Activated CD4-positive, alpha-beta T cell treated with anti-CD3 and anti-CD28 coated beads for 24 hours (primary cell): Measurements from ENCODE around the gene PHOX2A.
"Not testable (repeated sequence)": the region's sequence is repeated elsewhere in the genome, so short reads cannot be mapped to it uniquely, and the experiment has no call there.

Source experiments
- DNase-seq, 2 donors: peaks; one replicate each; pipeline ENCODE4 v3.0.0-alpha.2; 2020; ENCODE audit warnings: low read depth in 2 of 2

The PHOX2A gene

DNA sequence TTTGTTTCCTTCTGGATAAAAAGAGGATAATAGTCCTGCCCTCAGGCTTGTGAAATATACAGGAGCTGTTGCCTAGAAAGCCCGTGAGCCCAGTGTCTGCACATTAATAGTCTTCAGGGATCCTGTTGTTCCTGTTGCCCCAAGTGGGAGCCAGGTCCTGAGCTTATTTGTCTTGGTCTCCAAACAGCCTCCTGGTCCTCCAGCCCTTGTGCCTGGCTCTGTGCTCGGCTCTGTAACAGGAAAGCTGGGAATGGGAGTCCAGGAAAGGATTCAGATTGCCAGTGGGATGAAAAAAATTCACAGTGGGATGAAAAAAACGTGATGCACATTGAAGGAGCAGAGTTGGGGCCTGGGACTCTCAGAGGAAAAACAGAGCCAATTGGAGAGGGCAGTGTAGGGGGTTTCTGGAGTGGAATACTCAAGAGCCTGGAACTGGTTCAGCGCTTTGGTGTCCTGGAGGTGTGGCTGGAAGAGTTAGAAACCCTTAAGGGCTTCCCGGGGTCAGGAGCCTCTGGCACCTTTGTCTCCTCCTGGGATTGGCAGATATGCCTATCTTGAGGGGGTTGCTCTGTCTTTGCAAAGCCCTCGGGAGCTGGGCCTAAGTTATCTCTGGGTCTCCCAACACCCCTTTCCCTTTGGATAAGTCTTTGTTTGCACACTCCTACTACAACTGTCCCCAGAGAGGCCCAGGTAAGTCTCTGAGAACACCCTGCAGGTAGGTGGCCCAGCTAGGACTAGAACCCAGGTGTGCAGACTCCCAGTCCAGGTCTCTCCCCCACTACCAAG, 21.7 kb downstream of the PHOX2A start:
- no peak for DNase-seq

DNA sequence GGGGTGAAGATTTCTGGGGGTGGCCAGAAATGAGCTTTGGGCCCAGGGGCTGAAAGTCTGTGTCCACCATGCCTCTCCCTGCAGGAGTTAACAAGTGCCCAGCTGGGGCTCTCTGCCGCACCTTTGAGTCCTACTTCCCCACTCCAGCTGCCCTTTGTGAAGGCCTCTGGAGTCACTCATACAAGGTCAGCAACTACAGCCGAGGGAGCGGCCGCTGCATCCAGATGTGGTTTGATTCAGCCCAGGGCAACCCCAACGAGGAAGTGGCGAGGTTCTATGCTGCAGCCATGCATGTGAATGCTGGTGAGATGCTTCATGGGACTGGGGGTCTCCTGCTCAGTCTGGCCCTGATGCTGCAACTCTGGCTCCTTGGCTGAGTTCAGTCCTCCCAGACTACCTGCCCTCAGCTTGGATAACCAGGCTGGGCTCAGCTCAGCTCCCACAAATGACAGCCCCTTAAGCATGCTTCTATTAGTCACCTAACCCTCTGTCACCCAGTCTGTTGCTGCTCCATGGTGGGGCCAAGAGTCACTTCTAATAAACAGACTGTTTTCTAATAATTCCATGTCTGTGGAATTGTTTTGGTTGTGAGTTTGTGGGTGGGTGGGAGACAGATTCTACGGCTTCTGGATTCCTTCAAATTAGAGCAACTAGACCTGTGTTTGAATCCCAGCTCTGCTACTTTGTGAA, 22.4 kb downstream of the PHOX2A start:
- no peak for DNase-seq

DNA sequence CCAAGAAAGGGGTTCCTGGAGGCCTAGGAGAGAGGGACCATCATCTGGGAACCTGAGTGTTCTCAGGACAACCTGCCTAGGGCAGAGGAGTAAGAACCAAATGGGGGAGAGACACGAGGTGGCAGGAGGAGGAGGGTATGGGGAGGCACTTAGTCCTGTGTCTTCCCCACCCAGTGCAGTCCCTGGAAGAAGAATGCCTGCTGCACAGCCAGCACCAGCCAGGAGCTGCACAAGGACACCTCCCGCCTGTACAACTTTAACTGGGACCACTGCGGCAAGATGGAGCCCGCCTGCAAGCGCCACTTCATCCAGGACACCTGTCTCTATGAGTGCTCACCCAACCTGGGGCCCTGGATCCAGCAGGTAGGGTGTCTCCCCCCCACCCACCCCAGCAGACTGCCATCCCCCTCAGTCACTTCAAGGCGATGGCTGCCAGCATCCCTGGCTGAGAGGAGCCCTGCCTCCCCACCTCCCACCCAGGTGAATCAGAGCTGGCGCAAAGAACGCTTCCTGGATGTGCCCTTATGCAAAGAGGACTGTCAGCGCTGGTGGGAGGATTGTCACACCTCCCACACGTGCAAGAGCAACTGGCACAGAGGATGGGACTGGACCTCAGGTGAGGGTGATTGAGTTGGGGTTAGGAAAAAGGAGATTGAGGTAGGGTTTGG, 23.1 kb downstream of the PHOX2A start:
- DNase-seq: no peak

DNA sequence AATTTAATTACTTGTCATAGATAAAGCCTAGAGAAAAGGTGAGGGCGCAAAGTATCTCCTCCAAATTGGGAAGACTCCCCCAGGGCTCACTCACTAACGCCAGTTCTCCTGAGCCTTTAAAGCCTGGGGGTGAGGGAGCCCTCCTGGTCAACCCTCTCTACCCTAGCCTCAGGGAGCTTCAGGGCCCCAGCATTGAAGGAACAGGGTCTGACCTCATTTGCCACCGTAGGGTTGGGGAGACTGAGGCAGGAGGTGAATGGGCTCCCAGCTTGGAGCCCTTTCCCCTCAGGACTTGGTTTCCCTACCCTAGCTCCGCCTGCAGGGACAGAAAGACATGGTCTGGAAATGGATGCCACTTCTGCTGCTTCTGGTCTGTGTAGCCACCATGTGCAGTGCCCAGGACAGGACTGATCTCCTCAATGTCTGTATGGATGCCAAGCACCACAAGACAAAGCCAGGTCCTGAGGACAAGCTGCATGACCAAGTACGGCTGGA, 25.7 kb downstream of the PHOX2A start:
- no peak for DNase-seq

DNA sequence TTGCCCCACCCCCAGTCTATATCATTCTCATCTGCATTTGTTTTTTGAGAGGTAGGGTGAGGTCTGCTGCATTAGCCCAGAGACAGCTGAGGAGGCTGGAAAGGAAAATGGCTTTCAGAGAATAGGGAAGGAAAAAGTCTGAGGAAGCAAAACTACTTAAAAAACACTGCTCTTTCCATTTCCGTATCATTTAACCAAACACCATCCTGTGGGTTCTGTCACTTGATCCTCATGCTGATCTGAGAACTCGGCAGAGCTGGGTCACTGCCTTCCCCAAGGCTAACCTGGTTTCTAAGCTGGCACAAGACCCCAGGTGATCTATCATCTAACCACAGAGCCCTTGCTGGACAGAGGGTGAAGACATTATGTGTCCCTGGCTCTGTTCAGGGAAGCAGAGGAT, 26.1 kb downstream of the PHOX2A start:
- no peak for DNase-seq

DNA sequence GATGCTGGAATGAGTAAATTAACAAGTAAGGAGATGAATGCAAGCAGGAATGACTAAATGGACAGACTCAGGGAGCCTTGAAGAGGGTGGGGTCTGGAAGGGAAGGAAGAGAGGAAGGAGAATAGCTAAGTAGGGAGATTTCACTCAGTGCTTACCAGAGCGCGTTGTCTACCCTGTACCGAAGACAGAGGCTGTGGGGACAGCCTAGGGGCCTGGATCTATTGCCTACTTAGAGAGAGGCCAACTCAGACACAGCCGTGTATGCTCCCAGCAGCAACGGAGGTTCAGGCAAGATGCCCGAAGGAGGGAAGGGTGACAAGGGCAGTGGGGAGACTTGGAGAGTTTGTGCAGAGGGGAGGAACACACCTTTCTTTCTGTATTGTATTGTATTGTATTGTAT, 27.3 kb downstream of the PHOX2A start, which contains the start of gene FOLR2:
Gene FOLR2 (plus strand): TSS at position 157 of the 400 bp plus-strand sequence. CDS start 1,791 bp downstream, outside the sequence.
- DNase-seq: no peak

DNA sequence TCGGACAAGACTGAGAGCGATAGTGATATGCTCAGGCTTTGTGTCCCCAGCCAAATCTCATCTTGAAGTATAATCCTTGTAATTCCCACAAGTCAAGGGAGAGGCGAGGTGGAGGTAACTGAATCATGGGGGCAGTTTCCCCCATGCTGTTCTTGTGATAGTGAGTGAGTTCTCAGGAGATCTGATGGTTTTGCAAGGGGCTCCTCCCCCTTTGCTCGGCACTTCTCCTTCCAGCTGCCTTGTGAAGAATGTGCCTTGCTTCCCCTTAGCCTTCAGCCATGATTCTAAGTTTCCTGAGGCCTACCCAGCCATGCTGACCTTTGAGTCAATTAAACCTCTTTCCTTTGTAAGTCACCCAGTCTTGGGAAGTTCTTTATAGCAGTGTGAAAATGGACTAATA, 34.9 kb downstream of the PHOX2A start:
- DNase-seq: no peak

DNA sequence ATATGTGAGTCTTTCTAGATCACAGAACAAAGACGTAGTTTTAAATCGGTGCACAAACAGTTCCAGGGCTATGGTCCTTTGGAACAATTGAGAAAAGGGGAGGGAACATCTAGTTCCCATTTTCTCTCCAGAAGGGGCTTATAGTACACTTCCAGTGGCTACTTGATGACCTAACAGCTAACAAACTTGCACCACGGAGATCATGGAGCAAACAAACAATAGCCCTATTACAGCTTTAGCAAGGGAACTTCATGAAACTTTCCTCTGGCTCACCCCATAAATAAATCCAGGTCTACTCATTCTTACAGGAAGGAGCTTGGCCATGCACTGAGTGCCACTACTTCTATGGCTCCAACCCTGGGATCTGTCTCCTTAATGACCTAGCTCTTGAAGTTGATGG, 35.7 kb downstream of the PHOX2A start:
- DNase-seq: no peak

DNA sequence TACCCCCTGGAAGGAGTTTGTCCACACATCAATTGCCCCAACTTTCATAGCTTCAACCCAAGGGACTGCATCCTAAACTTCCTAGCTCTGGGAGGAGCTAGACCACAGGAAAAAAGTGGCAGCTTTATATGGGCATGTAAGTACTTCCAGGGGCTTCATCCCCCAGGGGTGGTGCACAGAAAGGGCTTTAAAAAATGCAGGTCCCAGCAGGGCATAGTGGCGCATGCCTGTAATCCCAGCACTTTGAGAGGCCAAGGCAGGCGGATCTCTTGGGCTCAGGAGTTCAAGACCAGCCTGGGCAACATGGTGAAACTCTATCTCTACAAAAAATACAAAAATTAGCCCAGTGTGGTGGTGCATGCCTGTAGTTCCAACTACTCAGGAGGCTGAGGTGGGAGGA, 37.2 kb downstream of the PHOX2A start:
- not testable (repeated sequence) for DNase-seq

DNA sequence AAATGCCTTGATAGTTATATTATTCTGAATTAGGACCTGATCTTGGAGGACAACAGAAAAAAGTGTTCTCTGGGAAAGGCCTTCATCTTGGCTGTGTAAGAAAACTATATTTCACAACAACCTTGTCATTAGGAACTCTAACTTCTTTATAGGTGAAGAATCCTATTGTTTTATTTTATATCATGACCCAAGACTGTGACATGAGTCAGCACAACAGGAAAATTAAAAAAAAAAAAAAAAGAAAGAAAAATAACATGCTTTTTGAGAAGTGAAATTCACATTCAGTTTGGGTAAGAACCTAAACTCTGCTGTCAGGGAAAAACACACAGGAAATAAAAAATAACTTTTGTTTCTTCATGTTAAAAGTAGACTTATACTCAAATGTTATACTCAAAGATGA, 39.1 kb downstream of the PHOX2A start:
- no peak for DNase-seq

DNA sequence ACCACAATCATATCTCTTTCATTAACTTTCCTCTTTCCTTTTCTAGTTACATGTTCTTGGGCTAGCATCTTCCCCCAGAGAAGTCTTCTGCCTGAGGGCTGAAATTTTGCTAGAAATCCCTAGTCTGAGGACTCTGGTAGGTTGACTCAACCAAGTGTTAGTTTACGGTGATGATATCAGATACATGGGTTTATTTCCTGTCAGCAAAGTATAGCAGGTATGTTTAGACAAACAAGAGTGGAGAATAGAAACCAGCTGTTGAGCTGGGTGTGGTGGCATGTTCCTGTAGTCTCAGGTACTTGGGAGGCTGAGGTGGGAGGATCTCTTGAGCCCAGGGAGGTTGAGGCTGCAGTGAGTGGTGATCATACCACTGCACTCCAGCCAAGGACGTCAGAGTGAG, 40.8 kb downstream of the PHOX2A start:
- DNase-seq: no peak

DNA sequence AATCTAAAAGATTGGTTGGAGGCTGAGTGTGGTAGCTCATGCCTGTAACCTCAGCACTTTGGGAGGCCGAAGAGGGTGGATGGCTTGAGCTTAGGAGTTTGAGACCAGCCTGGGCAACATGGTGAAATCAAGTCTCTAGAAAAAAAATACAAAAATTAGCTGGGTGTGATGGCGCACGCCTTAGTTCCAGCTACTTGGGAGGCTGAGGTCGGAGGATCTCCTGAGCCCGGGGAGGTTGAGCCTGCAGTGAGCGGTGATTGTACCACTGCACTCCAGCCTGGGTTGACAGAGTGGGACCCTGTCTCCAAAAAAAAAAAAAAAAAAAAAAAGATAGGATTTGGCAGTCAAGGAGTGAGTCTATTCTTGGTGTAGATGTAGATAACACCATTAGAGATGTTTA, 41.4 kb downstream of the PHOX2A start:
- no peak for DNase-seq

DNA sequence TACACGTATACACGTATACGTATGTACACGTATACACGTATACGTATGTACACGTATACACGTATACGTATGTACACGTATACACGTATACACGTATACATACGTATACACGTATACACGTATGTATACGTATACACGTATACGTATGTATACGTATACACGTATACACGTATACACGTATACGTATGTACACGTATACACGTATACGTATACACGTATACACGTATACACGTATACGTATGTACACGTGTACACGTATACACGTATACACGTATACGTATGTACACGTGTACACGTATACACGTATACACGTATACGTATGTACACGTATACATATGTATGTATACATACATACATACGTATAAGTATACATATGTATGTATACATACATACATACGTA, 42.5 kb downstream of the PHOX2A start:
- not testable (repeated sequence) for DNase-seq

DNA sequence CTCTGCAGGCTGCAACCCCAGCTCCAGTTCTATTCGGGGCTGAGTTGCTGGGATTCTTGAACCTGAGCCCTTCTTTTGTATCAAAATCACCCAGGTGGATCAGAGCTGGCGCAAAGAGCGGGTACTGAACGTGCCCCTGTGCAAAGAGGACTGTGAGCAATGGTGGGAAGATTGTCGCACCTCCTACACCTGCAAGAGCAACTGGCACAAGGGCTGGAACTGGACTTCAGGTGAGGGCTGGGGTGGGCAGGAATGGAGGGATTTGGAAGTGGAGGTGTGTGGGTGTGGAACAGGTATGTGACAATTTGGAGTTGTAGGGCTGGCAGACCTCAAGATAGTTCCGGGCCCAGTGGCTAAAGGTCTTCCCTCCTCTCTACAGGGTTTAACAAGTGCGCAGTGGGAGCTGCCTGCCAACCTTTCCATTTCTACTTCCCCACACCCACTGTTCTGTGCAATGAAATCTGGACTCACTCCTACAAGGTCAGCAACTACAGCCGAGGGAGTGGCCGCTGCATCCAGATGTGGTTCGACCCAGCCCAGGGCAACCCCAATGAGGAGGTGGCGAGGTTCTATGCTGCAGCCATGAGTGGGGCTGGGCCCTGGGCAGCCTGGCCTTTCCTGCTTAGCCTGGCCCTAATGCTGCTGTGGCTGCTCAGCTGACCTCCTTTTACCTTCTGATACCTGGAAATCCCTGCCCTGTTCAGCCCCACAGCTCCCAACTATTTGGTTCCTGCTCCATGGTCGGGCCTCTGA, 48.3 kb downstream of the PHOX2A start:
- no peak for DNase-seq

DNA sequence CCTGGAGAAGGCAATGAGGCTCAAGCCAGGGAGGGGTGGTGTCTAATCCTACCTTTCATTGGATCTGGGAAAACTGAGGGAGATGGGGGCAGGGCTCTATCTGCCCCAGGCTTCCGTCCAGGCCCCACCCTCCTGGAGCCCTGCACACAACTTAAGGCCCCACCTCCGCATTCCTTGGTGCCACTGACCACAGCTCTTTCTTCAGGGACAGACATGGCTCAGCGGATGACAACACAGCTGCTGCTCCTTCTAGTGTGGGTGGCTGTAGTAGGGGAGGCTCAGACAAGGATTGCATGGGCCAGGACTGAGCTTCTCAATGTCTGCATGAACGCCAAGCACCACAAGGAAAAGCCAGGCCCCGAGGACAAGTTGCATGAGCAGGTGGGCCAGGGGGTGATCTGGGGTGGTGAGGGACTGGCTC, 52.0 kb downstream of the PHOX2A start, which contains the start of gene FOLR1:
Gene FOLR1 (plus strand): TSS at position 180 of the 421 bp plus-strand sequence. CDS start 34 bp downstream, at position 214.
- DNase-seq: no peak

DNA sequence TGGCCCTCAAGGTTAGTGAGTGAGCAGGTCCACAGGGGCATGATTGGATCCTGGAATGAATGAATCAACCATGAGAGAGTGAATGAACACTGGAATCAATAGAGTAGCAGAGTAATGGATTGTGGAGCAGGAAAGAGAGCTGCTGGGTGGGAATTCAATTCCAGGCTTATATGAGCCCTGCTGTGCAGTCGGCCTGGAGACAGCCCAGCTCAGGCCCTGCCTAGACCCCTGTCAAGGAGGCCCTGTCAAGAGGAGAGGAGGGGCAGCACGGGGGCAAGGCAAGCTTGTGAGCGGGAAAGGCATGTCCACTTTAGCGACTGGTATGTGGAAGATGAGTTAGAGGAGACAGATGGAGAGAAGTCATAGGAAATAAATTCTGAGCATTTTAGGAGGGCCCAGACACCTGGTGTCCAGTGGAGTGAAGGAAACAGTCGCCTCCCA, 53.3 kb downstream of the PHOX2A start:
- DNase-seq: no peak

DNA sequence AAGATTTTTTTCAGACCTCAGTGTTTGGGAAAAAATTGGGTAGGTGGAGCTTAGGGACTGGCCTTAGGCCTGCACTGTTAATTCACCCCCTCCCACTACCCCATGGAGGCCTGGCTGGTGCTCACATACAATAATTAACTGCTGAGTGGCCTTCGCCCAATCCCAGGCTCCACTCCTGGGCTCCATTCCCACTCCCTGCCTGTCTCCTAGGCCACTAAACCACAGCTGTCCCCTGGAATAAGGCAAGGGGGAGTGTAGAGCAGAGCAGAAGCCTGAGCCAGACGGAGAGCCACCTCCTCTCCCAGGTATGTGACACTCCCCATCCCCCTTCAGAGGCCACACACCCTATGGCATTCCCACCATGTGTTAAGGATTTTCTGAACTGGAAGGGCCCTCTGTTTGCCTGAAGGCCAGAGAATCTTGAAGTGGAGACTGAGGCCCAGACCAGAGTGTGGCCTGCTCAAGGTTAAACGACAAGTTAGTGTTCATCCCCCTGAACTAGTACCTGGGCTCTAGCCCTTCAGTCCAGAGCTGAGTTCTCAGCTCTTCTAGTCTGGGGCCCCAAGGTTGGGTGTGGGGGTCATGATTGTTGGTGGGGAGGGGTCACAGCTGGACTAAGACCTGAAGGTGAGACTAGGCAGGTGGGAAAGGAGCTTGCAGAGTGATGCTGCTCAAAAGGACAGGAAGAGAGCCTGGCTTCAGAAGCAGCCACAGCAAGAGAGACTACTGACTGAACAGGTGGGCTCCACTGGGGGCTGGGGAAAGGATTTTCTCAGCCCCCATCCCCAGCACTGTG, 54.3 kb downstream of the PHOX2A start:
- no peak for DNase-seq
